Measurements from ENCODE around the gene RNF14.

DNA sequence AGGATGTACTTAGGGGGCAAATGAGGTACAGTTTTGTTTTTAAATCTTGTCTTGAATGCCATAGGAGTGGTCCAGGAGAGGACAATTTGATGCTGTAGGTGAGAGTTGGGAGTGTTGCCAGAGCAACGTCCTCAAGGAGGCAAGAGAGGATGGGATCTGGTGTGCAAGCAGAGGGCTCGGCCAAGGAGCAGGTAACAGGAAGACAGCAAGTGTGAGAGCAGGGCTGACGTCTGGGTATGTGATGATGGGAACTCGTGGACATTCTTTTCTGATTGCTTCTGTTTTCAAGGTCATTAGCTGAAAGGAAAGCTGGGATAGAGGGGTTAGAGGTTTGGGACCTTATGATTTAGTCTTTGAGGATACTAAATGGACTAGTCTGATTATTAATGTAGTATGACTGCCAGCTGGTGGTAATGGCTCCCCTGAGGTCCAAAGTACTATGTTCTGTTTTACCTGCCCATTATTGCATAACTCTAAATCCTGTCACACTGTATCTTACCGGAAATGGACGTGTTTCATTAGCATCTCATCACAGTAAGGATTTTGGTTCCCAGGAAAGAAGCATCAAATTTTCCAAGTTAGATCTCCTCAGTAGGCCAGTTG lies 28.6 kb downstream of the RNF14 start:
- TF ChIP-seq, protein P1, sequence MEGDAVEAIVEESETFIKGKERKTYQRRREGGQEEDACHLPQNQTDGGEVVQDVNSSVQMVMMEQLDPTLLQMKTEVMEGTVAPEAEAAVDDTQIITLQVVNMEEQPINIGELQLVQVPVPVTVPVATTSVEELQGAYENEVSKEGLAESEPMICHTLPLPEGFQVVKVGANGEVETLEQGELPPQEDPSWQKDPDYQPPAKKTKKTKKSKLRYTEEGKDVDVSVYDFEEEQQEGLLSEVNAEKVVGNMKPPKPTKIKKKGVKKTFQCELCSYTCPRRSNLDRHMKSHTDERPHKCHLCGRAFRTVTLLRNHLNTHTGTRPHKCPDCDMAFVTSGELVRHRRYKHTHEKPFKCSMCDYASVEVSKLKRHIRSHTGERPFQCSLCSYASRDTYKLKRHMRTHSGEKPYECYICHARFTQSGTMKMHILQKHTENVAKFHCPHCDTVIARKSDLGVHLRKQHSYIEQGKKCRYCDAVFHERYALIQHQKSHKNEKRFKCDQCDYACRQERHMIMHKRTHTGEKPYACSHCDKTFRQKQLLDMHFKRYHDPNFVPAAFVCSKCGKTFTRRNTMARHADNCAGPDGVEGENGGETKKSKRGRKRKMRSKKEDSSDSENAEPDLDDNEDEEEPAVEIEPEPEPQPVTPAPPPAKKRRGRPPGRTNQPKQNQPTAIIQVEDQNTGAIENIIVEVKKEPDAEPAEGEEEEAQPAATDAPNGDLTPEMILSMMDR (IDR thresholded peaks at IDR 0.05), result no peak
- TF ChIP-seq POLR2A (IDR thresholded peaks at IDR 0.05), result no peak
